Activated CD4-positive, alpha-beta T cell treated with anti-CD3 and anti-CD28 coated beads, Interleukin-2, amount 50 U/mL, for 48 hours (primary cell): ENCODE data around the gene HESX1.

Experiments used
- DNase-seq, 2 experiments: peaks; one replicate each; pipeline ENCODE4 v3.0.0-alpha.2; 2020

Gene HESX1

DNA sequence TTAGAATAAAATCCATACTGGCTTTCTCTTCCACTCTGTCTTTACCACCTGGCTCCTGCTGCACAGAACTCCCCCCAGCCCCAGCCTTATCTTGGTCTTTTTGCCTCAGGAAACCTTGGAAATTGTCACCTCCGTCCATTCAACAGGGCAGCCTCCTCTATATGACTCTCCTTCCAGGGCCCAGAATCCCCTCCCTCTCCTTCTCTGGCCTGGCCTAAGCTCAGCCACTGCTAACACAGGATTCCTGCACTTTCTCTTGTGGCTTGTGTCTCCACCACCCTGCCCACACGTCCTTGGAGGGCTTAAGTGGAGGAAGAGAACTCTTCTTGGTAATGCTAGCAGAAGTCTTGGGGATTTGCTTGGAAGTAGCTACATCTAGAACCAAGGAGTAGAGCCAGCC, 33.1 kb downstream of the HESX1 start:
- DNase-seq, result no peak

DNA sequence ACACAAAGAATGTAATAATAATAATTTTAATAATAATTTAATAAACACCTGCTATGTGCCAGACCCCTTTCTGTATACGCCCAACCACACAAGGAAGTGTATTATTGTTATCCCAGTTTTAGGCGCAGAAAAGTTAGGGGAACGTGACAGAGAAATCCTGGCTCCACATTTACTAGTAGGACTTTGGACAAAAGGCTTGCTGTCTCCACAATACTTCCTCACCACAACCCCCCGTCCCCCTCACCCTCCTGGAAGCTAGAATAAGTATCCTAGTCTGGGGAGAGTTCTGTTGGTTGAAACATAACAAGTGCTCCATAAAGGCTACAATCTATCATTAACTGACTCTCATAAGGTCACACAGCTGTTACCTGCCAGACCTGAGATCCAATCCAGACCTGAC, 34.1 kb downstream of the HESX1 start:
- no peak for DNase-seq

DNA sequence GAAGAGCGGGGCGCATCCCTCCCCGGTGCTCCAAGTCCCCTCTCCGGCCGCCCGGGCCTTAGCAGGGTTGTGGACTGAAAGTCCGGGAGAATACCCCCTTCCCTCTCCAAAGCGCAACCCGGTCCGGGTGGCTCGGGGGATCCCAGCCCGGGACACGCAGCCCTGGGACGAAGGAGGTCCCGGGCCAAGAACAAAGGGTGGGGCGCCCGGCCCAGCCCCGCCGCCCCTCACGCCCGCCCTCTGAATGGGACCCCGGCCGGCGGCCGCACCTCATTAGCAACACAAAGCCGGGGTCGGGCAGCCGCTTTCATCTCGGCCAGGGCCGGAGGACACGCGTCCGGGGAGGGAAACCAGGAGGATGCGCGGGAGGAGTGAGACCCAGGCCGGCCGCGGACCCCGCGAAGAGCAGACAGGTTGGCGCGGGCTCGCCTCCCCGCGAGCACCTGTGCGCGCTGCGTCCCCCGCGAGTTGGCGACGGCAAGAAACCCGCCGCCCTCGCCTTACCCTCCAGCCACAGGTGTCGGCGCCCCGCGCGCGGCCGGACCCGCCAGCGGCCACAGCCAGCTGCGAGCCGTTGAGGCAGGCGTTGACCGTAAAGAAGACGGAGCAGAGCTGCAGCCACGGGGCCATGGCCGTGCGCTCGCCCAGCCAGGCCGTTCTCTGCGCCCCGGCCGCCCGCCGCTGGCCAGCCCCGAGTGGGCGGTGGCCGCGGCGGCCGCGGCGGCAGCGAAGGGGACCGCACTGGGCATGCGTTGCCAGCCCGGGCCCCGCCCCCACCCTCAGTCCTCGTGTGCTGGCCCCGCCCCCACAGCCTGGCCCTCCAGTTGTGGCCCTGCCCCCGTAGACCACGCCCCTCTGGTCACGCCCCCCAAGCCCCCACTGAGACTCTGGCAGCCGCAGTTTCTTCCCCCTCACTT, 34.9 kb downstream of the HESX1 start, which contains the start of gene IL17RD:
Gene IL17RD (minus strand): TSS at position 697 of the 917 bp plus-strand sequence. CDS start 67 bp downstream, at position 630.
- DNase-seq, result peak; percentile 67 to 70

- DNase-seq, result peak; percentile 38 to 54
Measured at GRCh38 chr3:57164217-57164656, 35.5 kb downstream of the HESX1 start.

GRCh38 chr3:57163751-57164150, 36.0 kb downstream of the HESX1 start:
- DNase-seq, result no peak

- DNase-seq, result no peak
Measured at GRCh38 chr3:57161915-57162314, 37.9 kb downstream of the HESX1 start.

GRCh38 chr3:57160765-57161538, 38.8 kb downstream of the HESX1 start:
- no peak for DNase-seq

DNA sequence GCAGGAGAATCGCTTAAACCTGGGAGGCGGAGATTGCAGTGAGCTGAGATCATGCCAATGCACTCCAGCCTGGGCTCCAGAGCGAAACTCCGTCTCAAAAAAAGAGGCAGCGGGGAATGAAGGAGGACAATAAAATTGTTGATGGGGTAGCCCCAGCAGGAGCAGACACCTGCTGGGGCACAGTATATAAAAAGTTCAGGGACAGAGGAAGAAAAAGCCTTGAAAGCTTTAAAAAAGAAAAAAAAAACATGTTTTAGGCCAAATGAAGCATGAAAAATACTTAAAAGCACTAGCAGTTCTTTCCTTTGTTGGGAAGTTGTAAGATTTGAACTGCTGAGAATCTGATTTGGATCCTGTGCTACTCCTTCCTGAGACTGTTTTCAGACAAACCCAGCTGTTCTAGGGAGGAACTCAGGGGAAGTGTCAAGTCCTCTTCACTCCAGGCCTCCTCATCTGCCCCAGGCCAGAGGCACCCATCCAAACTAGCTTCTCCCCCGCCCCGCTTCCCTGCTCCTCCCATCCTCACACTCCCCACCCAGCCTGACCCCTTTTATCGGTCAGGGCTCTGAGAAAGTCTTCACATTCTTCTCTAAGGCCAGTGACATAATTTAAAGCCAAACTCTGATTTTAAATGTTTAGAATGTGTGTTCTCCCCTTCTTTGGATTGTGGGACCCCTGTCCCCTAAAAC, 39.6 kb downstream of the HESX1 start:
- DNase-seq, result no peak

DNA sequence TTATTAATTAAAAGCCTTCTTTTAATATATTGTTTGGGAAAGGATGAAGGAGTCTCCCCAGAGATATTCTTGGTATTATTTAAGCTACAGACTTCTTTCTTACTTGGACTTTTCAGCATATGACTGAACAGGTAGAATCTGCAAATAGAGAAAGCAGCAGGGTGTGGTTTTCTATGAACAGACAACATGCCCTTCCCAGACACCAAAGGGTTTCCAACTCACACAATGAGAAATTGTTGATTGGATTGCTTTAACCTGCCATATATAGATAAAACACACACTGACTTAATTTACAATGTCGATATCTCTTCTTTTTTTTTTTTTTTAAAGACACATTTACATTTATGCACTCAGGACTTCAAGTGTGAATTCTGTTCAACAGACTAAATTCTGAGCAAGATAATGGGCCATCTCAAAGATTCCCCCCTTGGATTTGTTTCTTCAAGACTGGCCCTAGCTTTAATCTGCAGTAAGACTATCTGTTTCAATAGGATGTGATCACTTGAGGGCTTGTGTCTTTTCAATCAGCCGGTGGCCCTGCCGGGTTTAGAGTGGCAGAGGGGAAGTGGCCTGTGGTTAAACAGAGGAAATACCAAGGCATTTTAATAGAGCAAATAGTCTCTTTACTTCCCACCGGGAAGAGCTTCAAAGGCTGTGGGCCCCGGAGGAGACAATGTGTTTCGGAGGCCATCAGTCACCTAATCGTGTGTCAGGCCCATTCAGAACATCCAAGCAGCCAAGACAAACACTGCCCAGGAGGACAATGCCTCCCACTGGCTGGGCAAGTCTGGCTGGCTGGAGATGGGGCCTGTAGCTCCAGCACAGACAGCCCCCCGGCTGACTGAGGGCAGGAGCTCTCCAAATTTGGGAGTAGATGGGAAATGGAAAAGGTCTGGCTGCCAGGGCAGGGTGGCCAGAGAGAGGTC, 40.7 kb downstream of the HESX1 start:
- DNase-seq, result no peak

GRCh38 chr3:57158325-57158724, 41.5 kb downstream of the HESX1 start:
- no peak for DNase-seq

DNA sequence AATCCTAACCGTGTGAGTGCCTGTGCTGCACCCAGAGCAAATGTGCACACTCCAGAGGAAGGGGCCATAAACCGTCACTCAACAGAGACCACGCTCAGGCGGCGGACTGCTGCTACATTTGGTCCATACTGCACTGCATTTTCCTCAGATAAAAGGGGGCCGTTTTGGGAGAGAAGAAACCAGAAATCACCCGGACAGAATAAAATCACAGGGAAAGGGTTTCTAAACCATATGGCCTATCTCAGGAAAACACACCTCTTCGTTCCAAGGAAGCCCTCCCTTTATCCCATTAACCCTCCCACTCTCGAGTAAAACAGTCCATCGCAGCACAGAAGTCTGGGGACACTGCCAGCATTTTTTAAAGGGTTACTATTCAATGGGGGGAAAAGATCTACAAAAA, 42.2 kb downstream of the HESX1 start:
- DNase-seq, result no peak

- DNase-seq, result no peak
Measured at GRCh38 chr3:57155310-57155643, 44.5 kb downstream of the HESX1 start.

- DNase-seq, result no peak
Measured at GRCh38 chr3:57154470-57155309, 45.1 kb downstream of the HESX1 start.

DNA sequence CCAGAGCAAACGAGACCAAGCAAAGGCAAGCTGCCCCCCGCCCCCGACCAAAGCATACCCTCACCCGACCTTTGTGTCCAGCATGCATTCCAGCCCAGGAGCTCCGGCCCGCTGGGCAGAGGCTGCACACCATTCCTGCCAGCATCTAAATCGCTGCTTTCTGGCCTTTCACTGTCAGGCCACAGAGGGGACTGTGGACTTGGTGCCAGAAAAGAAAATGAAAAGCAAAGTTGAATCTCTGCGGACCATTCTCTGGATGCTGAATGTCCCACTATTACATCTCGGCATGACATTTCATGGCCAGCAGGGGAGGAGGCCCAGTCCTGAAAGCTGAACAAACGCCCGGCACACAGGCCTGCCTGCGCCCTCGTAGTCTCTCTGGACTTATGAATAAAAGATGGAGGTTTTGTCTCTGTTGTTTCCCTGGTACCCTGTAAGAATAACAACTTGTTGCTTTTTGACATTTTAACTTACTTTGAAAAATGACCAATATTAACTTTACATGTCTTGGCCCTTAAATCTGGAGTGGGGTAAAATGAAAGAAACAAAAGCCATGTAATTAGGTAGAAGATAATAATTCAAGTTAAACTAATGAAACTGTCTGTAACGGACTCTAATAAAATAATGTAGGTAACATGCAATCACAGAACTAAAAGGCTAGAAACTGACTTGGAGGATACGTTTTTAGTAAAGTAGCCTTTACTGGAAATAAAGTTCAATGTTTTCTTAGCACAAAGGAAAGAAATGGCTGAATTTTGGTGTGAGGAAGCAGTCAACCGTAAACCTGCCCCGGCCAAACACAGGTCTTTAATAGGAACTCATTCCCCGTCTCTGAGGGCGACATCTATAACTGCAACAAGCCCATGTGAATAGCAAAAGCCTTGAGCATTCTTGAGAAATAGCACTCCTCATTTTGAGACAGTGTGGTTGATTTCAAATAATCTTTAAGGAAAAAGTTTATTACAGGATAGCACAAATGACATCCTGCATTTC, 47.3 kb downstream of the HESX1 start:
- no peak for DNase-seq

DNA sequence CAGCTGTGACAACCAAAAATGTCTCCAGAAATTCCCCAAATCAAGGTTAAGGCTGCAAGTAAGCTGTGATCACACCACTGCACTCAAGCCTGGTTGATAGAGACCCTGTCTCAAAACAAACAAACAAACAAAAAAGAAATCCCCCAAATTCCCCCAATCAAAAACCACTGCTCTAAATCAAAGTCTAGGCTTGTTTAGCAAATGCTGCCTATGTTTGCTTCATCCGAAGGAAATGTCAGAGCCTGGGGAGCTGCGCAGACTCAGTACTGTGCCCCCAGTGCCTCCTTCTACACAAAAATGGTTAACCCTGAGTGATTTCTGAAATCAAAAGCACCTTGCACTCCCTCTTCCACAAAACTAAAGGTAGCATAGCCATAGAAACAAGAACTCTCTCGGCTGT, 48.0 kb downstream of the HESX1 start:
- no peak for DNase-seq

DNA sequence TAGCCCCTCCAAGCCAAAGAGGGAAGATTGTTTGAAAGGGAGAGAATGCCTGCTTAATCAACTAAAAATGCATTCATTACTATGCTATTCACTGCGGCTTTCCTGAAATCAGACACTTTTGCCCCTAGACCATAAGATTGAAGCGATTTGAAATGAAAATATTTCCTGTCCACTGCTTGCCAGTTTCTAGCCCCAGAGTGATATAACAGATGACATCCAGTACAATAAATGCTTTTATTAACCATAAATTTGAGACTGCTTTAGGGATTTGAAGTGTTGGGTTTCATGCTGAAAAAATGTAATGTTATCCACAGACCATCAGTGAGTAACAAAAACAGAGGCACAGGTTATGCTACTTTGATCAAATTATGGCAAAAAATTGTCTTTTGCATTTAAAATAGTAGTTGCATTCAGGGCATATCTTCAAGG, 48.7 kb downstream of the HESX1 start:
- DNase-seq, result no peak

GRCh38 chr3:57150113-57150581, 49.6 kb downstream of the HESX1 start:
- DNase-seq, result no peak
